DND-41 (cell line): ENCODE results near the gene SEMA6B.

Experiments used
- ATAC-seq: fragments of 200-7000 bp; cut with Tn5 transposase; 3 replicates; pipeline ENCODE4 v1.9.1; 2021; ENCODE audit warnings: low read depth; ENCODE audit not compliant: insufficient read depth
- DNase-seq: peaks from one replicate; pipeline ENCODE4 v3.0.0-alpha.2; 2020
- H2AFZ ChIP-seq: 2 replicates; pipeline ENCODE4 v1.6.0; 2012; ENCODE audit warnings: low read depth, low read length
- H3K27ac ChIP-seq: 2 replicates; pipeline ENCODE4 v1.5.1; 2012; ENCODE audit warnings: low read length, inconsistent platforms
- H3K27me3 ChIP-seq: fragments of 200-600 bp; sonication (generic); 2 replicates; pipeline ENCODE4 v1.6.0; 2012; ENCODE audit warnings: low read length, mild to moderate bottlenecking, inconsistent platforms; ENCODE audit not compliant: insufficient read depth, poor library complexity
- H3K36me3 ChIP-seq: 2 replicates; pipeline ENCODE4 v1.5.1; 2012; ENCODE audit warnings: low read length, inconsistent platforms; ENCODE audit not compliant: insufficient read depth
- H3K4me1 ChIP-seq: 2 replicates; pipeline ENCODE4 v1.5.1; 2012; ENCODE audit warnings: mild to moderate bottlenecking, low read length; ENCODE audit not compliant: insufficient read depth
- H3K4me2 ChIP-seq: 2 replicates; pipeline ENCODE4 v1.6.0; 2012; ENCODE audit warnings: mild to moderate bottlenecking, moderate library complexity, low read length, inconsistent platforms; ENCODE audit not compliant: insufficient read depth
- H3K4me3 ChIP-seq, 2 experiments: fragments of 200-600 bp in 1 of 2; shearing (Covaris generic) in 1 of 2; 2 replicates each; pipeline ENCODE4 v1.5.1; 2012 to 2016; ENCODE audit warnings: inconsistent platforms in 2 of 2, low read length in 2 of 2, mild to moderate bottlenecking in 2 of 2, low read depth in 1 of 2, moderate library complexity in 1 of 2
- H3K79me2 ChIP-seq: 2 replicates; pipeline ENCODE4 v1.6.0; 2012; ENCODE audit warnings: low read length, inconsistent platforms; ENCODE audit not compliant: insufficient read depth
- H3K9ac ChIP-seq: 2 replicates; pipeline ENCODE4 v1.6.0; 2012; ENCODE audit warnings: low read depth, mild to moderate bottlenecking, inconsistent platforms, low read length, moderate library complexity
- H3K9me3 ChIP-seq: 2 replicates; pipeline ENCODE4 v1.5.1; 2012; ENCODE audit warnings: low read length, moderate library complexity, mild to moderate bottlenecking, inconsistent platforms; ENCODE audit not compliant: insufficient read depth, severe bottlenecking
- H4K20me1 ChIP-seq: 2 replicates; pipeline ENCODE4 v1.6.0; 2012; ENCODE audit warnings: low read length; ENCODE audit not compliant: insufficient read depth
- EZH2 ChIP-seq: IDR thresholded peaks from 3 replicates; pipeline ENCODE4 v1.6.1; 2012; ENCODE audit warnings: borderline replicate concordance, low read depth, mild to moderate bottlenecking, moderate library complexity, low read length, inconsistent platforms; ENCODE audit not compliant: severe bottlenecking
- TF ChIP-seq, protein P1 (sequence below): IDR thresholded peaks from 2 replicates; pipeline ENCODE4 v1.5.1; 2012; ENCODE audit warnings: borderline replicate concordance, low read length, moderate library complexity, mild to moderate bottlenecking; ENCODE audit not compliant: poor library complexity, severe bottlenecking; ENCODE audit errors: extremely low read depth

The SEMA6B gene

DNA sequence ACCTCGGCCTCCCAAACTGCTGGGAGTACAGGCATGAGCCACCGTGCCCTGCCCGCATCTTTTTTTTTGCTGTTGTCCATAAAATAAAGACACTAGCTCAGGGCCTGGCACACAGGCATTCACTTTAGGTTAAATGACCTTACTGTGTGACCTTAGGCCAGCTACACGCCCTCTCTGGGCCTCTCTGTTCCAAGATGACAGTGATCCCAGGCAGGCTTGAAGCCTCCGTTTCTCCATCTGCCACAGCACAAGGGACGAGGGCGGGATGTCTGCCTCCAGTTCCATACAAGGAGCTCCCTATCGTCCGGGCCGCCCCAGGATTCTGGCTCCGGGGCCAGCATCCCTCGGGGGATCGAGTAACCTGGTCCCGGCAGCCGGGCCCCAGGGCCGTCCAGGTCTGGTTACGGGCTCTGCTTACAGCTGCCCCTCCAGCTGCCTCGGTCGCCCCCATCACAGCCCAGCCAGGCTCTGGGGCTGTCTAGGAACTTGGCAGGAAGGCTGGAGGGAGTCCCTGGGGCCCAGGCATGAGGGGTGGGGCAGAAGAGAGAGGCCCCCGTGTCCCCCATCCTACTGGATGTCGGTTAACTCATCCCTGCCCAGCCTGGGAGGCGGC is 11.9 kb upstream of the SEMA6B start:
- Histone ChIP-seq H2AFZ (no peak overlapping the region), H3K27ac (no peak overlapping the region), H3K36me3 (no peaks in the 10 kb centered on the region), H3K27me3 (peaks cover 4% of the 10 kb centered on the region), H3K4me3 (no peak overlapping the region), H3K4me2 (no peak overlapping the region), H4K20me1 (0 out of 2 replicates have a peak, but pooled peaks cover 4% of the 10 kb centered on the region), H3K79me2 (no peaks in the 10 kb centered on the region), H3K4me1 (no peaks in the 10 kb centered on the region), H3K9ac (no peak overlapping the region), H3K9me3 (no peaks in the 10 kb centered on the region)
- no peak for DNase-seq
- ATAC-seq, result no peak
- TF ChIP-seq, protein P1, sequence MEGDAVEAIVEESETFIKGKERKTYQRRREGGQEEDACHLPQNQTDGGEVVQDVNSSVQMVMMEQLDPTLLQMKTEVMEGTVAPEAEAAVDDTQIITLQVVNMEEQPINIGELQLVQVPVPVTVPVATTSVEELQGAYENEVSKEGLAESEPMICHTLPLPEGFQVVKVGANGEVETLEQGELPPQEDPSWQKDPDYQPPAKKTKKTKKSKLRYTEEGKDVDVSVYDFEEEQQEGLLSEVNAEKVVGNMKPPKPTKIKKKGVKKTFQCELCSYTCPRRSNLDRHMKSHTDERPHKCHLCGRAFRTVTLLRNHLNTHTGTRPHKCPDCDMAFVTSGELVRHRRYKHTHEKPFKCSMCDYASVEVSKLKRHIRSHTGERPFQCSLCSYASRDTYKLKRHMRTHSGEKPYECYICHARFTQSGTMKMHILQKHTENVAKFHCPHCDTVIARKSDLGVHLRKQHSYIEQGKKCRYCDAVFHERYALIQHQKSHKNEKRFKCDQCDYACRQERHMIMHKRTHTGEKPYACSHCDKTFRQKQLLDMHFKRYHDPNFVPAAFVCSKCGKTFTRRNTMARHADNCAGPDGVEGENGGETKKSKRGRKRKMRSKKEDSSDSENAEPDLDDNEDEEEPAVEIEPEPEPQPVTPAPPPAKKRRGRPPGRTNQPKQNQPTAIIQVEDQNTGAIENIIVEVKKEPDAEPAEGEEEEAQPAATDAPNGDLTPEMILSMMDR, result no peak
- no peak for TF ChIP-seq EZH2

DNA sequence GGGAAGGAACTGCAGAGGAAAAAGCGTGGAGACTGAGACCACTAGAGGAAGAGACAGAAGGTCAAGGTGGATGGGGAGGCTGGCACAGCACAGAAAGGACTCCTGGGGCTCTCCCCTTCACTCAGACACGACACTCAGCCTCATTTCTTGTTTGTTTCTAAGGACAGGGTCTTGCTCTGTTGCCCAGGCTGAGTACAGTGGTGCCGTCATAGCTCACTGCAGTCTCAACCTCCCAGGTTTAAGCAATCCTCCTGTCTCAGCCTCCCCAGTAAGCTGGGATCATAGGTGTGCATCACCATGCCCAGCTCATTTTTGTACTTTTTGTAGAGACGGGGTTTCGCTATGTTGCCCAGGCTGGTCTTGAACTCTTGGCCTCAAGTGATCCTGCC is 11.4 kb upstream of the SEMA6B start:
- TF ChIP-seq EZH2, result no peak
- TF ChIP-seq, protein P1, result no peak
- no peak for DNase-seq
- Histone ChIP-seq H3K9me3 (no peaks in the 10 kb centered on the region), H3K36me3 (no peaks in the 10 kb centered on the region), H3K4me1 (no peaks in the 10 kb centered on the region), H3K9ac (no peak overlapping the region), H3K79me2 (no peaks in the 10 kb centered on the region), H2AFZ (no peak overlapping the region), H3K4me3 (no peak overlapping the region), H3K4me2 (no peak overlapping the region), H3K27ac (no peak overlapping the region), H3K27me3 (peaks cover 4% of the 10 kb centered on the region), H4K20me1 (0 out of 2 replicates have a peak, but pooled peaks cover 4% of the 10 kb centered on the region)
- ATAC-seq, result no peak

DNA sequence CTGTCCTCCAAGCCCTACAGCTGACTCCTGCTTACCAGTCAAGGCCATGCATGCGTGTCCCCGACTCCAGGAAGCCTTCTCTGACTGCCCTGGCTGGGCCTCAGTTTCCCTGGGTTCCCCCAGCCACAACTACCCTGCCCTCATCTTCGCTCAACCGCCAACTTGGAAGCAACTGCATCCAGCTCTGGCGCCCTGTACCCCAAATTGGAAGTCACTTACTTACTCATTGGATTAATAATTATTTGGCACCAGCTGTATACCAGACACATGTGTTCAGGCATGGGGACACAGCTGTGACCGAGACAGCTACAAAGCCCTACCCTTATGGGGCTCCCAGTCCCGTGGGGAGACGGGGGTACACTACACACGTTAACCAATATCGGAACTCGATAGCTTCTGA is 10.9 kb upstream of the SEMA6B start:
- no peak overlapping the region for H3K4me3 ChIP-seq
- no peak overlapping the region for H3K27ac ChIP-seq
- ATAC-seq (no peak), DNase-seq (no peak)
- TF ChIP-seq, protein P1, result no peak
- TF ChIP-seq EZH2, result no peak
- H3K36me3 ChIP-seq, result no peaks in the 10 kb centered on the region
- H3K4me2 ChIP-seq, result no peak overlapping the region
- H3K27me3 ChIP-seq, result peaks cover 2% of the 10 kb centered on the region
- H3K79me2 ChIP-seq, result no peaks in the 10 kb centered on the region
- H3K4me1 ChIP-seq, result no peaks in the 10 kb centered on the region
- 0 out of 2 replicates have a peak, but pooled peaks cover 4% of the 10 kb centered on the region for H4K20me1 ChIP-seq
- H2AFZ ChIP-seq, result no peak overlapping the region
- no peak overlapping the region for H3K9ac ChIP-seq
- no peaks in the 10 kb centered on the region for H3K9me3 ChIP-seq

DNA sequence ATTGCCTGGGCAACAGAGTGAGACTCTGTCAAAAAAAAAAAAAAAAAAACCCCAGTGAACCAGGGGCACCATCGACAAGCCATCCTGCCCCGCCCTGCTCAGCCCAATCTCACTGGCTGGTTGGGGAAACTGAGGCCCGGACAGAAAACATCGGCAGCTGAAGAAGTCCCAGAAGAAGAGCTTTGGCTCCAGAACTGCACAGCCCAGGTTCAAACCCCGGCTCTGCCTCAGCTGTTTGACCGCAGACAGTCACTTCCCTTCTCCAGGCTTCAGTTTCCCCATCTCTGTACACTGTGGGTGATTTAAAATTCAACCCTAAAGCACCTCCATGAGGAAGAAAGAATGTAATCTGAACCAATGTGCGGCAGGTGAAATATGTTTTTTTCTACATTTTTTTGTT is 9.4 kb upstream of the SEMA6B start:
- Histone ChIP-seq H3K27me3 (no peaks in the 10 kb centered on the region), H3K79me2 (no peaks in the 10 kb centered on the region), H2AFZ (no peak overlapping the region), H3K4me2 (no peak overlapping the region), H3K9ac (no peak overlapping the region), H3K36me3 (no peaks in the 10 kb centered on the region), H3K4me3 (no peak overlapping the region), H3K27ac (no peak overlapping the region), H4K20me1 (0 out of 2 replicates have a peak, but pooled peaks cover 4% of the 10 kb centered on the region), H3K4me1 (no peaks in the 10 kb centered on the region), H3K9me3 (no peaks in the 10 kb centered on the region)
- no peak for ATAC-seq
- TF ChIP-seq, protein P1, result no peak
- no peak for DNase-seq
